C1 segment of cervical spinal cord (tissue), 14 donors: ENCODE measurements around the gene ZBP1.

Source experiments
- DNase-seq, 14 donors: peaks; one replicate each; lab custom pipeline; 2025; lab: John Stamatoyannopoulos, UW

The ZBP1 gene, protein sequence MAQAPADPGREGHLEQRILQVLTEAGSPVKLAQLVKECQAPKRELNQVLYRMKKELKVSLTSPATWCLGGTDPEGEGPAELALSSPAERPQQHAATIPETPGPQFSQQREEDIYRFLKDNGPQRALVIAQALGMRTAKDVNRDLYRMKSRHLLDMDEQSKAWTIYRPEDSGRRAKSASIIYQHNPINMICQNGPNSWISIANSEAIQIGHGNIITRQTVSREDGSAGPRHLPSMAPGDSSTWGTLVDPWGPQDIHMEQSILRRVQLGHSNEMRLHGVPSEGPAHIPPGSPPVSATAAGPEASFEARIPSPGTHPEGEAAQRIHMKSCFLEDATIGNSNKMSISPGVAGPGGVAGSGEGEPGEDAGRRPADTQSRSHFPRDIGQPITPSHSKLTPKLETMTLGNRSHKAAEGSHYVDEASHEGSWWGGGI

DNA sequence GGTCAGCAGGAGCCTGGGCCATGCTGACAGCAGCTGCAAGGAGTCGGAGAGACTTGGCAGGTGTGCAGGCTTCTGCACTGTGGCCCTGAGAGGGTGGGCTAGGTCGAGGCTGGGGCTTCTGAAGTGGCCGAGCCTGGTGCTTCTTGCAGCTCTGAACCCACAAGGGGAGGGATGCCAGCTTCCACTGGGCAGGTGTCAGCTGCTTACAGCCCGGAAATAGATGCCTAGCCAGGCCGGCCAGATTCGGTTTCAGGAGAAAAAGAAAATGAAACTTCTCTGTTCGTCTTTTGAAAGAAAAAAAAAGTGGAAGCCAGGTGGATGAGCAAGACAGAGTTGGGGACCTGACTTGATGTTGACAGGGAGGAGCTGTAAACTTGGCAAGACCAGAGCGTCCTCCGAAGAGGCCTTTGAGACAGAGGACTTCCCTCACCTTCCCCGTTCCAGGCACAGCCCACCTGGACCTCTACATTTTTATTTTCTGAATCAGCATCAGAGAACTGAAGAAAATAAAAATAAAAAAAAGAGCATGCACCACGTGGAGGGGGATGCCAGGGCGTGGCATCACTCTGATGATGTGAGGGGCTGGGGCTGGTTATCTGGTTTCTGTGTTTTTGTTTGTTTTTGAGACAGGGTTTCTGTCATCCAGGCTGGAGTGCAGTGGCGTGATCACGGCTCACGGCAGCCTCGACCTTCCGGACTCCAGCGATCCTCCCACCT lies at the start of gene ZBP1:
TSS of gene ZBP1 (minus strand) at position 153 of the 717 bp plus-strand sequence. CDS start at position 22, 131 bp downstream.
- DNase-seq = peak in 2 of 14 donors; percentile 9 to 27

DNA sequence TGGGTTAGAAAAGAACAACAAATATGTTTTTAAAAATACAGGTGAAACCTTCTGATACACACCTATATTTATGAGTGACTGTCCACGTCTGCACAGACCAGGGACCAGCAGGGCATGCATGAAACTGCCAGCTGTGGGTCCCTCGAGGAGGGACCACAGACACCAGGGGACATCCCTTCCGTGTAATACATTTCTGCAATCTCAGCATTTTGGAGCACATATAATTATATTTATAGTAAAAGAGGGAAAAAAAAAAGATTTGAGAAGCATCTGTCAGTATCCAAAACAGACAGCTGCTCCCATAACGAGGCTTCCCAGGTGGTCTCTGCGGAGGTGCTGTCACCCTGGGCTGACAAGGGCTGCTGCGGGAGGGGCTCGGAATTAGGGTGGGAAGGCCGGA lies 49.4 kb upstream of the ZBP1 start:
- no peak for DNase-seq

DNA sequence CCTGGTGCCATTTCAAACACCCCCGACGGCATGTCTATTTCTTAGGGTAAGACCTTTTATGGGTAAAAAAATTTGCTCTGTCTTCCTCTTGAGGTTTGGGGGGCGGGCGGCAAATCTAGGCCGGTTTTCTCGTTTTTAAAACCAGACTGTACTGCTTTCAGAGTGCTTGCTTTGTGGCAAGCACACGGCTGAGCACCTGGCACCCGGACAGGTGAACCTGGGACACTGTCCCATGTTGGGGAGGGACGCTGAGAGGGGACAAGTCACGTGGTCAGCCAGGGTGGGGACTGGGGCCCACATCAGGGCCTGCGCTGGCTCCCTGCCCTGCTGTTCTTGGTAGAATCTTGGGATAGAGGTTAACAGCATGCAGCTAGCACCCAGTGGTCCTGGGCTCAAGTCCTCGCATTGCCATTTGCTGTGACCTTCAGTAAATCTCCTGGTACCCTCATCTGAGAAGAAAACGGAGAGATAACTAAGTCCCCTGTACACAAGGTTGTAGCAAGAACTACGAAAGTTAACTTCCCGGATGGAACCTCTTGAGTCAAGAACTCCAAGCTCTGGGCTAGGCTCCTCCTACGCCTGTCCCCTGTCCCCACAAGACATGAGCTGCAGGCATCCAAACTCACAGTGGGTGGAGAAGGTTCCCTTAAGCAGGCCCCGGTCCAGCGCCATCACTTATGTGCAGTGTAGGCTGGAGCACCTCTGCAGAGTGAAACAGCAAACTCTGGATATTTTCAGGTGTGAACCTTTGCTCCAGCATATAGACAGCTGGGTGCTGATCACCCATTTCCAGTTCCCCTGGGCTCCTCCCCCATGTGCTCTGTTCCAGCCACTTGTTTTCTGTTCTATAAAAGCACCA lies 47.9 kb upstream of the ZBP1 start:
- no peak for DNase-seq

DNA sequence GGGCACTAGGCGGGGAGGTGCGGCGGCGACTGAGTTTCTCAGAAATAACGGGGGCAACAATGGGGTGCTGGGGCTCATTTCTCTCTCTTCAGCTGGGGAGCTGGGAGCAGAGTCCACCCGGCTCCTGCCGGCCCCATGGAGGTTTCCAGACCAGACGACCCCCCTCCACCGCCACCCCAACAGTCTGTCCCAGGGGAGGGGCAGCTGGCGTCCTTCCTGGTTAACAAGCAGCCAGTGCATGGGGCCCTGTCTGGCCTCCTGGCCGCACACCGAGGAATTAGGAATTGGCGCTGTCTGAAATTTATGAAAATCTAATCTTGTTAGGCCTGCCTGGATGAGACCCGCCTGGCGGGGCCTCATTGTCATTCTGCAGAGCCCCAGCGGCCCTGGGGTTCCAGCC lies 47.2 kb upstream of the ZBP1 start:
- no peak for DNase-seq

DNA sequence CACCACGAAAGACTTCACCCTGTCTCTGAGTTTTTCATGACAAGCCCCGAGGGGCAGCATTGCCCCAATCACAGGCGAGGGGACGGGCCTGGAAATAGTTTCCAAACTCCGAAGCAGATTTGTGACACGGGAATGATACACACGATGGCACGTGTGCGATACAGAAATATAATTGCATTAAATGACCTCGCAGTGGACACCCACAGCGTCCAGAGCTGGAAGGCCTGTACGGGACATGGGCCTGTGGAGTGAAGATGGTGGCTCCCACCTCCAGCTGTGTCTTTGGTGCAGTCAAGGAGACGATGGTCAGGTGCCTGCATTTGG lies 46.6 kb upstream of the ZBP1 start:
- DNase-seq = no peak

DNA sequence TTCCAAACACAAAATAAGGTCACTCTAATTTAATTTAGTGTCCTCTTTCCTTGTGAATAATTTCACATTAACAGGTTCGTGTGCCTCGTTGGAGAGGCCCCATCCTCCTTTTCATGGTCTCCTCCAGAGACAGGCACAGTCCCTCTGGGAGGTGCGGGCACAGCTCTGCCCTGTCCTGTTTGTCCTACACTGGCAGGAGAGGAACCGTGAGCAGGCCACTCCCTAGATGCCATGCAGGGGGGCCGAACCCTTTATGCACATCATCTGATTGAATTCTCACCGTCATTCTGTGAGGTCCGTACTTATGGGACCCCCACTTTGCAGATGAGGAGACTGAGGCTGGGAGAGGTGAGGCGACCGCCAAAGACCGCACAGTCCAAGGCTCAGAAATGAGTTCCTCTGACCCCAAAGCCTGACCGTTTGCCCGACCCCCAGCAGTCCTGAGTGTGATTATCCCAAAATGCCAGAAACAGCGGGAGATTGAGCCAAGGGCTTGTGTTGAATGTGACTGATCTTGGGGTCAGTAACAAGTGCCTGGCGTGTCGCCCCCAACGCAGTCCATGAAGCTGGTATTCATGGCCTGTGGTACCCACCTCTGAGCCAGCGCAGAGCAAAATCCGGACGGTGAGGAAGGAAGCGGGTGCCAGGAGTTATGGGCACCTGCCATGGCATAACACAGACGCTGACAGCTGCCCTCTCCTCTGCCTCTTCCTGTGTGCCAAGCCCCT lies 46.0 kb upstream of the ZBP1 start:
- DNase-seq = no peak

DNA sequence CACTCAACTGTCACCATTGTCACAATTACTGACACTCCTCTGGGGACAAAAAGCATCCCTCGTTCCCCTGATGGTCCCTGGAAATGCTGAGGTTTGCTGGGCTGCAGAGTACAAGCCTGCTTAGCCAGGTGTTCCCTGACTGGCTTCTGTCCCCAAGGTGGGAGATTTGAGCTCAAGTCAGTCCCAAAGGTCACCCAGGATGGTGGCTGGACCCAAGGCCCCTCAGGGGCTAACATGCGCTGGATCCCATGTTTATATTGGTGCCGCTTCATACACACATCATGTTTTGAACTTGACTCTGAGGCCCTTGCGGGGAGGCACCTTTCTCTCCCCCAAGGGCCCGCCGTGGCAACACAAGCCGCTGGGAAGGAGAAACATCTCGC lies 45.4 kb upstream of the ZBP1 start:
- no peak for DNase-seq

DNA sequence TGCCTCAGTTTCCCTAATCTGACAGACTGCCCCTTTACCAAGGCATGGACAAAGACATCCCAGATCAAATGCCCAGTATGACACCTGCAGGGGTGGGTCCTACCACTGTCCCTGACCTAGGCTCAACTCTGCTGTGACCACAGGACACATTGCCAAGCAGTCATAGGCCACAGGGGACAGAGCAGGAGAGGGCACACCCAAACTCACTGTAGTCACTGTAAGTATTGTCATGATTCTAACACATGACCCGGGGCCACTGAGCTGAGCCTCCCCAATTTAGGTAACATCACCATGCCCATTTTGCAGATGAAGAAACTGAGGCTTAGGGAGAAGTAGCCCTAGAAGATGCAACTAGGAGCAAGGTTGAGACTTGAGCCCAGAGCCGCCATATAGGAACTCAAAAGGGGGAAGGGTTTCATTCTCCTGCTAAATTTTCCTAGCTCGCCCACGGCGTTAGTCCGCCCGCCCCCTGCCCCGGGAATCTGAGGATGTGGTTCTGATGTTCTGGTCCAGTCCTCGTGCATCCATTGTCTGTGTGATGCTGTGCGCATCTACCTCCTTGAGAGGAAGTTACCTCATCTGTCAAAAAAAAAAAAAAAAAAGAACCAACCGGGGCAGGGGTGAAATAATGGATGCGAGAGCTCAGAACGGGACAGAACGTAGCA lies 44.8 kb upstream of the ZBP1 start:
- no peak for DNase-seq

DNA sequence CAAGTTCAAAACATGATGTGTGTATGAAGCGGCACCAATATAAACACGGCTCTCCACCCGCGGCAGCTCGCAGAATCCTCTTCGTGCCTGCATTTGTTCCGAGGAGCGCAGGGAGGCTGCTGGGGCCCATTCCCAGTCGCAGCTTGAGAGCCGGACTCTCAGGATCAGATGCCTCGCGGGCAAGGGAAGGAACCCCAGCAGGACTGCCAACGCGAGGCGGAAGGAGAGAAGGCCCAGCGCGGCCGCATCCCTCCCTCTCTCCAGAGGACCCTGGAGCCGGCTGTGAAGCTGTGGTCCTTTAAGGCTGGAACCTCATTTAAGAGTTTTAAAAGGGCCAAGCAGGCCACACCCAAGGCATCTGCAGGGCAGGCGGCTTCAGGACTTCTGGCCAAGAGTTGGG lies 44.2 kb upstream of the ZBP1 start:
- no peak for DNase-seq

DNA sequence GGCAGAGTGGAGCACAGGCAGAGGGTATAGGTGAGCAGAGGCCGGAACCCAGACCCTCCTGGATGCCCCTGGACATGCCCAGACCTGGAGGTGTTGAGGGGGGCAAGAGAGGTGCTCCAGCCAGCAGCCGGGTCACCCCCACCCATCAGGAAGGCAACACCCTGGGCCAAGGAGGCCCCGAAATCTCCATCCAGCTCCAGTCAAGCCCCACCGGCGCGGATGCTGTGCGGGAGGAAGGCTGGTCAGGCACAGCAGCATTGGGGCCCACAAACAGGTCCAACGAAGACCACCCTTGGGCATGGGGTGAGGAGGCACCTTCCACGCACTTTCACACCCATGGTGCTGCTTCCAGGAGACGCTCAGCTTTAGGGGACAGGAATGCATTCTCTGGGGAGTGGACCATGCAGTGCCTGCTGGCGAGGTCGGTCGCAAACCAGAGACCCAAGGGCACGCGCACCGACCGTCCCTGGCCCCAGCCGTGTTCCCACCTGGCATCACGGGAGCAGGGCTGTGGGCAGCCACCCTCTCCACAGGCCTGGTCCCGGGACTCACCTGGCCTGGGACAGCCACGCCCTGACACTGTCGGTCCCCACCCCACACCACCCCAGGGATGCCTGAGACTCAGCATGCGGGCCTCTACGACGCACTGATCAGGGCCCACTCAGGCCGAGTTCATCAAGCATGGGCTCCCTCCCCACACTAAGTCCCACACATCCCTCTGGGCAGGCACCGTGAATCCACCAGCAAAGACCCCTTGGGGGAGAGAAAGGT lies 43.6 kb upstream of the ZBP1 start:
- no peak for DNase-seq

DNA sequence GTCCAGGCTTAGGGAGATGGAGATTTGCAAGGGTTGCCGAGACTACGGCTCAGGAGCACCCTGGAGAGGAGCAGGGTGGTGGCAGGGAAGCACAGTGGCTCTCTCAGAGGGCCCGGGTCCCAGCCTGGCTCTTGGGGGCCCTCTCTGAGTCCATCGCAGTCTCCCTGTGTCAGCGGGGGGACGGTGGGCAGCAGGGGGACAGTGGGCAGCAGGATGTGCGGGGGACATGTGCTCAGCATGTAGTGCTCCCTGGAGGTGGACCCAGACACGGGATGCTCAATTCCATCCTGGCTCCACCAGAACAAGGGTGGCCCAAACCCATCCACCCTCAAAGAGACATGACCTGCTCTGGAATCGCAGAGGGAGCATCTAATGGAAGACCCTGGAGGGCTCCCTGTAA lies 43.0 kb upstream of the ZBP1 start:
- no peak for DNase-seq

DNA sequence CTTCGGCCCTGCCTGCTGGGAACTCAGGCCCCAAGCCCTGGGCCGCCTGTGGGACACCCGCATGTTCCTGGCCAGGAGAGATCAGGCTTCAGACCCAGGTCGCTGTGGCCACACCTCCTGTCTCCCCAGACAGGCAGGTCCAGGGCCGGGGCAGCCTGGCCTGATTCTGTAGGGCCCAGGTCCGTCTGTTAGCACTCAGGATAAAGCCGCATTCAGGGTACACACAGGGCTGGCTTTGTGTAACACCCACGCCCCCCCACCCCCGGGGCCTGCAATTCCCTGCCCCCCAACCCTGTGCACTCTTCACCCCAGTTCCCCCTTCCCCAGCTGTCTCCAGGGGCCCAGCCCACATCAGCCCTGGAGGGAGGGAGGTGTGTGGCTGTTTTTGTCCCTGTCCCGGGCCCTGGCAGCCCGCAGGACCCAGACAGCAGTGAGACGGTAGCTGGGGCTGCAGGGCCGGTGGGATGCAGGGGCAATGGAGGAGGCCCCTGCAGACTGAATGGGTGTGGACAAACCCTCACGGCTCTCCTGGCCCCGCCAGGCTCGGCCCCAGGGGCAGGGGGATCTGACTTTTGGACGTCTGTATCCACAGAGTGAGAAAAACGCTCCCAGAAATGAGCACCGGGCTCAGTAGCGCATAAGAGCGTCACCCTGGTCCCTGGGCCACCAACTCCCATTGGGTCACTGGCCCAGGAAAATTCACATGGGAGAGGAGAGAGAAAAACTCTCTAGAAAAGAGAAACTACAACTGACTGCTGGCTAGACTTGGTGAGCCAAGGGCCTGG lies 42.4 kb upstream of the ZBP1 start:
- peak in 1 of 14 donors; percentile 15 for DNase-seq

DNA sequence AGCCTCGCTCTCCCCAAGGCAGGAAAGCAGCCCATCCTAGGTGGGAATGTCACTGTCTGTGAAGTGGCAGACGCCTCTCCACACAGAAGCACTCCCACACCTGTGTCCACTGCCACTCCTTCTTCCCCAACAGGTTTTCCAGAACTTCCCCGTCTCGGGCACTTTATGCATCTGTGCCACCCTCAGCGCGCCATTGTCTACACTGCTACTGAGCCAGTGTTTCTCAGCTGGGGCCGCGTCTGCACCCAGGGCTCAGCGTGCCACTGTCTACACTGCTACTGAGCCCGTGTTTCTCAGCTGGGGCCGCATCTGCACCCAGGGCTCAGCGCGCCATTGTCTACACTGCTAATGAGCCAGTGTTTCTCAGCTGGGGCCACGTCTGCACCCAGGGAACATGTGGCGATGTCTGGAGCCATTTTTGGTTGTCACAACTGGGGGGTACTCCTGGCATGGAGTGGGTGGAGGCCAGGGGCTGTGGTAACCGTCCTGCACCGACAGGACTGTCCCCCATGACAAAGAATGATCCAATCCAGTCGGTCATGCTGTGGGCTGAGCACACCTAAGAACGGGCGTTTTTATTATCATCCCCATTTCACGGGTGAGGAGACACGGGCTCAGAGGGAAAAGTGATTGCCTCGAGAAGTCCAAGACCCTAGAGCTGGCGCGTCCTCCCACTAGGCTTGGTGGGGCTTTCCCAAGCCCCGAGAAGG lies 41.7 kb upstream of the ZBP1 start:
- no peak for DNase-seq

DNA sequence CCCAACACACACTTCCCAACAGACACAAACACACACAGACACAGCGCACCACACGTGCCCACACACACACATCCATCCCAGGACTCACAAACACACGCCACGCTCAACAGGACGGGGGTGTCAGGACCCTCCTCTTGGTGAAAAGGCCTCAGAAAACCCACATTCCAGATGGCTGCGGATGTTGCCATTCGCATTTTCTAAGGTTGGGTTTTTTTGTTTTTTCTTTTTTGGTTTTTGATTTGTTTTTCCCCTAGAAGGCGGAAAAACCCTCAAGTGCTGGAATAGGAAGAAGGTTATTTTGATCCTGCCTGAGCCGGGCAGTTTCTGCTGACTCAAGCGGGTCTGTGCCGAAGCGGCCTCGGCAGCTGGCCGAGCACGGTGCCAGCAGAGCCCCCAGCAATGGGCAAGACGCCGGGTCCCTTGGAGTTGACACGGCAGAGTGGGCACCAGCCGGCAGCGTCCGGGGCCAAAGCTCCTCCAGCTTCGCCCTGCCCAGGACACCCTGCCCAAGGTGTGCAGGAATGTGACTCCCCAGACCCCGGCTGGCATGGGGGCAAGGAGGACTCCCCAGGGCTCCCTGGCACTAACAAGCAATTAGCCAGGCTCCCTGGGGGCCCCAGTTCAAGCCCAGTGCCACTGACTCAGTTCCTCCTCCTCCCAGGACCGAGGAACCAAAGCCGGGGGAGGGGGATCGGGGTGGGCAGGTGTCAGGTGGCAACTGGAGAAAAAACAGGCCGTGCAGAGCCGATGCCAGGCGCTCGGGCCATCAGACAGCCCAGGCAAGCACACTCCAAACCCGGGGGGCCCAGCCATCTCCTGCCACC lies 40.9 kb upstream of the ZBP1 start:
- DNase-seq = peak in 2 of 14 donors; percentile 17 to 33

DNA sequence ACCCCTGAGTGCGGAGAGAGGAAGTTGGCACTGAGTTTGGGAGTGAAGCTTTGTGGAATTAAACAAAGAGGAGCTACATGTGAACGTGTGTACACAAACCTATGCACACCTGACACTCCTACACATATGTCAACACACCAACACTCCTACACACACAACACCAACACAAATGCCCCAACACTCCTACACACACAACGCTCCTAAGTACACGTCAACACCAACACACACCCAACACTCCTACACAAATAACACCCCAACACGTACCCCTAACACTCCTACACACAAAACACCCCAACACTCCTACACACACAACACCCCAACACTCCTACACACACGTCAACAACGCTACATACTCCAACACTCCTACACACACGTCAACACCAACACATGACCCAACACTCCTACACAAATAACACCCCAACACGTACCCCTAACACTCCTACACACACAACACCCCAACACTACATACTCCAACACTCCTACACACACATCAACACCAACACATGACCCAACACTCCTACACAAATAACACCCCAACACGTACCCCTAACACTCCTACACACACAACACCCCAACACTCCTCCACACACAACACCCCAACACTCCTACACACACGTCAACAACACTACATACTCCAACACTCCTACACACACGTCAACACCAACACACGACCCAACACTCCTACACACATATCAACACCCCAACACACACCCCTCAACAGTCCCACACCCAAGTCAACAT lies 40.1 kb upstream of the ZBP1 start:
- no peak for DNase-seq

DNA sequence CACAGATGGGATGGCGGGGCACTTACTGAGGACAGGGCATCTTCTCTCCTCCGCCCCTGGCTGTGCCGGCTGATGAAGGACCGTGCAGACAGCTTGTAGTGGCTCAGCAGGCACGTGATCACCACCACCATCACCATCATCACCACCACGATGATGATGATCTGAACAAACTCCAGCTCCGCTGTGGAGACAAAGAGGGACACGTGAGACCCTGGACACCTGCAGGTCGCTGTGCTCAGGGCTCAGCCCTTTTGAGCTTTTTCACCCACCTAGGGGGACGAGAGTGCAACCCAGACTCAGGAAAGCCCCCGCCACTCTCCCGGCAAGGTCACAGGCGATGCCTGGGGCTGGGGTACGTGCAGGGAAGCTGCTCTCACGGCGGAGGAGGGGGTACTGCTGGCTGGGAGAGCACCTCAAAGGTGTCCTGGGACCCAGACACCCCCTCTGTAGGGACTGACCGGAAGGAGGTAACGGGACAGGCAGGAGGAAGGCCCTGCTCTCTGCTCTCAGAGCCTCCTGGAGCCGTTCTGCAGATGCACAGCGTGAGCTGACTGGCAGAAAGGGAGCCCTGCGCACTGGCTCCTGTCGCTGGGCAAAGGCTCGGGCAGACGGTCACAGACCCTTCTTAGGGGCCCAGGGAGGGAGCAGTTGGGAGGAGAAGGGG lies 39.4 kb upstream of the ZBP1 start:
- no peak for DNase-seq
